Nucleus accumbens (tissue), 56 donors: Measurements from ENCODE around the gene DISP3.
"Not testable (repeated sequence)": the region's sequence is repeated elsewhere in the genome, so short reads cannot be mapped to it uniquely, and the experiment has no call there.

Experiments used
- DNase-seq, 56 donors: peaks; one replicate each; lab custom pipeline; 2025; lab: John Stamatoyannopoulos, UW

Gene DISP3

GRCh38 chr1:11569954-11570353 is 91.0 kb downstream of the DISP3 start:
- DNase-seq: no peak

DNA sequence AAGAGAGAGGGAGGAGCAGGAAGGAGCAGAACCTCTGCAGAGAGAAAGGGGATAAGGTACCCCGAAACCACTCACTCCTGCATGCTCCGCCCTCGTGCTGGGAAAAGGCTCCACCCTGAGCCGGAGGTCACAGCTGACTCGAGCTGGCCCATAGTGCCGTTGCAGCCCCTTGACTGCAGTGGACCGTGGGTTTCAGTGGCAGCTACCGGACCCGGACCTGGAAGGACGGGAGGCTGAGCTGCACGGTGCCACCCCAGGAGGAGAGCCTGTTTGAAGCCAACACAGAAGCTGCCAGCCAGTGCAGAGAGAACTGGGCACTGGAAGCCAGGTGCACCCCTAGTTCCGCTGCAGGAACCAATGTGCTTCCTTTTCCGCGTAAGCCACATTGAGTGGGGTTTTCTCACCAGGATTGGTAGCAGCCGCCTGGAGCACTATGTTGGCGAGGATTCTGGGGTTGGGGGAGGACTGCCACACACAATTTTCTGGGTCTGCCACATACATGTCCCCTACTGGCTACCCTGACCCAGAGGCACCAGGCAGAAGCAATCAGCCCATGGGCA is 91.9 kb downstream of the DISP3 start:
- DNase-seq: no peak

DNA sequence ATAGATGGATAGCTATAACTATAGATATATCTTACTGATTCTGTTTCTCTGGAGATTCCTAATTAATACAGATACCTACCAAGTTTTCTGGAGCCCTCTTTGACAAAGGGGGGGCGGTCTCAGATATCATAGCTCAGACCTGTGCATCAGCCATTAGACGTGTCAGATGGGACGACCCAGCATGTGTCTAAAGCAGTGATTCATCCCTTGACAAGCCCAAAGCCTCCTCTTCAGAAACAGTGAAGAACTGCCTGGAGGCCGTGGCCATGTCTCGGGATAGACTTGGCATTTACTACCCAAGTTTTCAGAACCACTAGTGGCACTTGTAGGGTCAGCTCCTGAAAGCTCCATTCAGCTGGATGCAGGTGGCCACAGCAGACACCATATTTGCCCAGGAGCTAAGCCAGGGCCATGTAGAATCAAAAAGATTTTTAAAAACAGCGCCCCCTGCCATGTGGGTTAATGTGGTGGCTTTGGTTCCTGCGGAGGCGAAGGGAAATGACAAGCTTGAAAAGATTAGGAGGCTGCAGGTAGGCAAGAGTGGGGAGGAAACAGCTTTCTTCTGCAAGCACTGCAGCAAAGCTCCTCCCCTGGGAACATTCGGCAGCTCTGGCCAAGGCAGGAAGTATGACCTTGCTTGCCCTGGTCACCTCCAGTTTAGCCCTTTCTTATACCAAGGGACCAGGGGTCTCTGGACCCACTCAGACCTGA is 93.1 kb downstream of the DISP3 start:
- peak in 2 of 56 donors; percentile 1 for DNase-seq

DNA sequence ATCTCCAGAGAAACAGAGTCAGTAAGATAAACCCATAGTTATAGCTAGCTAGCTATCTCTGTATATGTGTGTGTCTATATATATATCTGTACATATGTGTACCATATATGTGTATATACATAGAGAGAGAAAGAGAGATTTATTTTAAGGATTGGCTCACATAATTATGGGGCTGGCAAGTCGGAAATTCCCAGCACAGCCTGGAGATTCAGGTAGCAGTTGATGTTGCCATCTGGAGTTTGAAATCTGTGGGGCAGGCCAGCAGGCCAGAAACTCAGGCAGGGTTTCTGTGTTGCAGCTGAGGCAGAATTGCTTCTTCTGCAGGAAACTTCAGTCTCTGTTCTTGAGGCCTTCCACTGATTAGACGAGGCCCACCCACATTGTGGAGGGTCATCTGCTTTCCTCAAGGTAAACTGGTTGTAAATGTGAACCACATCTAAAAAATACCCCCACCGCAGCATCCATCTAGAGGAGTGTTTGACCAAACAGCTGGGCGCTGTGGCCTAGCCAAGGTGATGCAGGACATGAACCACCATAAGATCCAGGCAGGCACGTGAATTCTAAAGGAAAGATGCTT is 94.2 kb downstream of the DISP3 start:
- DNase-seq: no peak

GRCh38 chr1:11575553-11575952 is 96.6 kb downstream of the DISP3 start:
- no peak for DNase-seq

- no peak for DNase-seq
These were observed 97.3 kb downstream of the DISP3 start for GRCh38 chr1:11576109-11576875.

GRCh38 chr1:11578004-11578403 is 99.0 kb downstream of the DISP3 start:
- DNase-seq: no peak

DNA sequence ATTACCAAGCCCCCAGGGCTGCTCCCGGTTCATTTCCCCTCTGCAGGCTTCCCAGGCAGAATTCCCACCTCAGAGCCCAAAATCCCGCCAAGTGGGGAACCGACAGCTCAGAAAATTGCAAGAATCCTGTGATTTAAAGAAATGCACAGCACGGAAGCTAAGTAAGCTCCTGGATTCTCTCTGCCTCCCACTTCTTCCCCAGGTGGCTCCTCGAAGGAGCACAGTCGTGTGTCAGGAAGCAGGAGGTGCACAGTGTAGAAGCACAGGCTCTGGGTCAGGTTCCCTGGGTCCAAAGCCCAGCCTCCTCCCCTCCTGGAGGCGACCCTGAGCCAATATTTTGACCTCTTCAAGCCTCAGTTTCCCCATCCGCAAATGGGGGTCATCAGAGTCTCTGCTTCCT is 100.6 kb downstream of the DISP3 start:
- no peak for DNase-seq

- not testable (repeated sequence) for DNase-seq
These were observed 101.1 kb downstream of the DISP3 start for GRCh38 chr1:11580049-11580448.

DNA sequence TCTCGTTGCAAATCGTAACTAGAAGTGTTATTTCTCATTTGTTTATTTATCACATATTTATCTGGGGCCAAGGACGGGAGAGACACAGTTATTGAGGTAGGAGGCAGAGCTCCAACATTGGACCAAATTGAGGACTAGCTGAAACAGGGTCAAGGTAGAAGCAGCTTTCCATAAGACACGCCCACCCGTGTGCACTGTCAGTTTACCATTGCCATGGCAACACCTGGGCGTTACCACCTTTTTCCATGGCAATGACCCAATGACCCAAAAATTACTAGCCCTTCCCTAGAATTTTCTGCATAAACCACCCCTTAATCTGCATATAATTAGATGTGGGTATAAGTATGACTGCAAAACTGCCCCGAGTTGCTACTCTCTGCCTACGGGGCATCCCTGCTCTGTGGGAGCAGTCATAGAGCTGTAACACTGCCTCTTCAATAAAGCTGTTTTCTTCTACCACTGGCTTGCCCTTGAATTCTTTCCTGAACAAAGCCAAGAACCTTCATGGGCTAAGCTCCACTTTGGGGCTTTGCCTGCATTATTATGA is 102.6 kb downstream of the DISP3 start:
- DNase-seq: no peak

DNA sequence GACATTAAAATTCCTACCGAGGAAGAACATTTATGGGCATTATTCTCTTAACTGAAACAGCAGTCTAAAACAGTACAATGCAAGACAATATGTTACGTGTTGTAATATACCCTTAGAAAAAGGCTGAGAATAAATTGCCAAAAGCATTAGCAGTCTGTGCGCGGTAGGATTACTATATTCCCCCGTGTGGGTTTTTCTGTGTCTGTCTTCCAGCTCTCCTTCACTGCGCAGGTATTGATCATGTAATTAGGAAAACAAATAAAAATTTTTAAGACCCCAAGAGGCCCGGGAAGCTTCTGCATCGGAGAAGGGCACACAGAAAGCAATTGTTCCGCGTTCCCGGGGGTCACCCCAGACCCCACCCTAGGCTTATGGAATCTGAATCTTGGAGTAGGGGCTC is 106.4 kb downstream of the DISP3 start:
- no peak for DNase-seq
